Vagina (tissue), 2 donors: ENCODE results near the gene TEX264. TPM values are rescaled to one million over a fixed set of nuclear protein-coding genes. Genes with fewer than 3 reads are reported as not detected.

Experiments
- DNase-seq, 2 donors: peaks; one replicate each; pipeline ENCODE4 v3.0.0-alpha.2; 2017; ENCODE audit errors: extremely low spot score in 2 of 2
- H3K27ac ChIP-seq: fragments of 200-600 bp; sonication (generic); one replicate; pipeline ENCODE4 v1.5.1; 2019
- H3K27me3 ChIP-seq: fragments of 200-600 bp; sonication (generic); one replicate; pipeline ENCODE4 v1.5.1; 2019
- H3K36me3 ChIP-seq, 2 donors: fragments of 200-600 bp; sonication (generic); one replicate each; pipeline ENCODE4 v1.5.1; 2017 to 2019
- H3K4me1 ChIP-seq: fragments of 200-600 bp; sonication (generic); one replicate; pipeline ENCODE4 v1.5.1; 2019
- H3K4me3 ChIP-seq, 2 donors: fragments of 200-600 bp; sonication (generic); 1 replicate in 1 of 2; 2 replicates in 1 of 2; pipeline ENCODE4 v1.5.1; 2016 to 2019
- H3K9me3 ChIP-seq: fragments of 200-600 bp; sonication (generic); one replicate; pipeline ENCODE4 v1.5.1; 2019
- CTCF ChIP-seq, 3 experiments: fragments of 450-650 bp in 2 of 3; fragments of 200-600 bp in 1 of 3; sonication (generic) in 1 of 3; IDR thresholded peaks; one replicate each; pipeline ENCODE4 v1.5.1; 2017 to 2019; ENCODE audit warnings: antibody characterized with exemption in 3 of 3, mild to moderate bottlenecking in 2 of 3, moderate library complexity in 2 of 3
- POLR2A ChIP-seq, 2 donors: fragments of 450-650 bp; IDR thresholded peaks; one replicate each; pipeline ENCODE4 v1.6.1; 2017; ENCODE audit warnings: antibody characterized with exemption in 2 of 2, mild to moderate bottlenecking in 2 of 2, moderate library complexity in 2 of 2
- POLR2AphosphoS5 ChIP-seq, 2 donors: sonication (generic); formaldehyde crosslinking; IDR thresholded peaks; one replicate each; pipeline ENCODE4 v1.9.0; 2017; ENCODE audit warnings: antibody characterized with exemption in 2 of 2, mild to moderate bottlenecking in 2 of 2, low read depth in 1 of 2; ENCODE audit not compliant: insufficient read depth in 1 of 2
- intact Hi-C: fragments of 100-400 bp; cut with DNase I; formaldehyde crosslinking; loops from one replicate; pipeline ENCODE4 v1.15.1; 2023
- total RNA-seq: library from RNA; depleted of rRNA; stranded (reverse); fragments of >200 nt; gene quantifications from one replicate; pipeline ENCODE4 v1.2.3, GENCODE V29; 2016

TEX264 gene
- total RNA-seq, 1 donor from 2014 or later: 66.8 TPM

- H3K4me1 ChIP-seq: no peaks in the 10 kb centered on the region
- DNase-seq: no peak
- H3K27me3 ChIP-seq: no peaks in the 10 kb centered on the region
- no peak for TF ChIP-seq POLR2A (IDR thresholded peaks at IDR 0.05)
- no peak for TF ChIP-seq POLR2AphosphoS5 (IDR thresholded peaks at IDR 0.05; ENCODE audit: insufficient read depth in 1 of 2, low read depth in 1 of 2)
- TF ChIP-seq CTCF (IDR thresholded peaks at IDR 0.05): no peak
- H3K36me3 ChIP-seq: no peaks in the 10 kb centered on the region
- H3K4me3 ChIP-seq: no peak overlapping the region
- no peak overlapping the region for H3K27ac ChIP-seq
- intact Hi-C loops: no loop called here
- H3K9me3 ChIP-seq: no peaks in the 10 kb centered on the region
These were observed 41.5 kb downstream of the TEX264 start for GRCh38 chr3:51712511-51712931.

- peak in 1 of 2 donors; percentile 54 for DNase-seq
- intact Hi-C loops: no loop called here
- Histone ChIP-seq H3K27me3 (no peaks in the 10 kb centered on the region), H3K36me3 (no peaks in the 10 kb centered on the region), H3K9me3 (no peaks in the 10 kb centered on the region), H3K4me1 (no peaks in the 10 kb centered on the region), H3K27ac (no peak overlapping the region), H3K4me3 (no peak overlapping the region)
- TF ChIP-seq CTCF (IDR thresholded peaks at IDR 0.05): no peak
- no peak for TF ChIP-seq POLR2AphosphoS5 (IDR thresholded peaks at IDR 0.05; ENCODE audit: insufficient read depth in 1 of 2, low read depth in 1 of 2)
- no peak for TF ChIP-seq POLR2A (IDR thresholded peaks at IDR 0.05)
These were observed 41.9 kb downstream of the TEX264 start for GRCh38 chr3:51712963-51713362.

- H3K9me3 ChIP-seq: no peaks in the 10 kb centered on the region
- TF ChIP-seq CTCF (IDR thresholded peaks at IDR 0.05) (no peak), POLR2AphosphoS5 (IDR thresholded peaks at IDR 0.05; ENCODE audit: insufficient read depth in 1 of 2, low read depth in 1 of 2) (no peak), POLR2A (IDR thresholded peaks at IDR 0.05) (no peak)
- H3K36me3 ChIP-seq: no peaks in the 10 kb centered on the region
- no peak overlapping the region for H3K27ac ChIP-seq
- no peak for DNase-seq
- H3K4me1 ChIP-seq: no peaks in the 10 kb centered on the region
- H3K27me3 ChIP-seq: no peaks in the 10 kb centered on the region
- intact Hi-C loops: no loop called here
- no peak overlapping the region for H3K4me3 ChIP-seq
These were observed 44.4 kb downstream of the TEX264 start for GRCh38 chr3:51715231-51715976.

- Histone ChIP-seq H3K4me3 (no peak overlapping the region), H3K27me3 (no peaks in the 10 kb centered on the region), H3K36me3 (no peaks in the 10 kb centered on the region), H3K4me1 (no peaks in the 10 kb centered on the region), H3K27ac (no peak overlapping the region), H3K9me3 (no peaks in the 10 kb centered on the region)
- intact Hi-C loops: no loop called here
- TF ChIP-seq POLR2AphosphoS5 (IDR thresholded peaks at IDR 0.05; ENCODE audit: insufficient read depth in 1 of 2, low read depth in 1 of 2) (no peak), POLR2A (IDR thresholded peaks at IDR 0.05) (no peak), CTCF (IDR thresholded peaks at IDR 0.05) (no peak)
- DNase-seq: no peak
These were observed 44.9 kb downstream of the TEX264 start for GRCh38 chr3:51715977-51716294.

GRCh38 chr3:51716805-51717204 is 45.8 kb downstream of the TEX264 start:
- no peaks in the 10 kb centered on the region for H3K27me3 ChIP-seq
- H3K4me1 ChIP-seq: no peaks in the 10 kb centered on the region
- no peak for TF ChIP-seq CTCF (IDR thresholded peaks at IDR 0.05)
- no peak for TF ChIP-seq POLR2A (IDR thresholded peaks at IDR 0.05)
- no peak for TF ChIP-seq POLR2AphosphoS5 (IDR thresholded peaks at IDR 0.05; ENCODE audit: insufficient read depth in 1 of 2, low read depth in 1 of 2)
- DNase-seq: no peak
- intact Hi-C loops: no loop called here
- no peaks in the 10 kb centered on the region for H3K9me3 ChIP-seq
- no peak overlapping the region for H3K4me3 ChIP-seq
- no peaks in the 10 kb centered on the region for H3K36me3 ChIP-seq
- H3K27ac ChIP-seq: no peak overlapping the region
